ENCODE measurements around the gene NUP210L.
"Not testable (repeated sequence)": the region's sequence is repeated elsewhere in the genome, so short reads cannot be mapped to it uniquely, and the experiment has no call there.

The NUP210L gene

DNA sequence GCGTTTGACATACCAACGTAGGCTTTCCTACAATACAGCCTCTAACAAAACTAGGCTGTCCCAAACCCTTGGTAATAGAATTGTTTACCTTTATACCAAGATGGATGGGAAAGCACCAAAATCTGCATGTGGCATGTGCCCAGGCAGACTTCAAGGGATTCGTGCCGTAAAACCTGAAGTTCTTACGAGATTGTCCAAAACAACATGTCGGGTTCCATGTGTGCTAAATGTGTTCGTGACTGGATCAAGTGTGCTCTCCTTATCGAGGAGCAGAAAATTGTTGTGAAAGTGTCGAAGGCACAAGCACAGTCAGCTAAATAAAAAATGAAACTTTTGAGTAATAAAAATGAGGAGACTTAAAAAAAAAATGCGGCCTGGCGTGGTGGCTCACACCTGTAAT is 159.2 kb downstream of the NUP210L start:
- DNase-seq (ENCODE audit: low read depth in 3 of 3, low spot score in 1 of 3), result no peak

DNA sequence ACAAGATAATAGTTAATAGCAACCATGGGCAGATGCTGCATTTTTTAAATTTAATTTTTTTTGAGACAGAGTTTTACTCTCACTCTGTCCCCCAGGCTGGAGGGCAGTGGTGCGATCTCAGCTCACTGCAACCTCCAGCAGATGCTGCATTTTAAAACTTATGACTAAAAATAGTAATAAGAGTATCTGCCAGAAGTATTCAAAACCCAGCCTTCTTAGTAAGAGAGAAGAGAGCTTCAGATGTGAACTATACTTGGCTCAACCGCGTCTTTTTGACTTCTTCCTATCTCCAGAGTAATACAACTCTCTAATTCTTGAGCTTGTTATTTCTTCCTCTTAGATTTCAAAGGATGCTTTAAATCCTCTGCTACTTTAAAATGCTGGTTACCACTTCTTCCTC is 159.7 kb downstream of the NUP210L start:
- no peak for DNase-seq (ENCODE audit: low read depth in 3 of 3, low spot score in 1 of 3)

DNA sequence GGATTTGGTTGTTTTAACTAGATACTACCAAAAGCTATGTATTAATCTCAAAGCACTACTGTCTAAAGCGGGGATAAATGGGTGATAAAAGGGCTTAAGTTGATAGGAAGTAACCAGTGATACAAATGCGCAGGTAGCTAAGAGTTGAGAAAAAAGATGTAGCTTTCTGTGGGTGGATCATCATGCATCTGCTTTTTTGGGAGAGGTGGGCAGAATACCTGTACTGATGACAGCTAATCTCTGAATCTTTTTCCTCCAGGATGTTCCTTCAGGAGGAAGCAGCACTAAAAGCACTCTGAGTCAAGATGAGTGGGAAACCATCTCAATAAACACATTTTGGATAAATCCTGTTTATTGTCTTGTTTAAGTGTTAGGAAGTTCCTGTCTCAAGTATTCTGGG is 163.1 kb downstream of the NUP210L start:
- DNase-seq (ENCODE audit: low read depth in 3 of 3, low spot score in 1 of 3), result no peak

DNA sequence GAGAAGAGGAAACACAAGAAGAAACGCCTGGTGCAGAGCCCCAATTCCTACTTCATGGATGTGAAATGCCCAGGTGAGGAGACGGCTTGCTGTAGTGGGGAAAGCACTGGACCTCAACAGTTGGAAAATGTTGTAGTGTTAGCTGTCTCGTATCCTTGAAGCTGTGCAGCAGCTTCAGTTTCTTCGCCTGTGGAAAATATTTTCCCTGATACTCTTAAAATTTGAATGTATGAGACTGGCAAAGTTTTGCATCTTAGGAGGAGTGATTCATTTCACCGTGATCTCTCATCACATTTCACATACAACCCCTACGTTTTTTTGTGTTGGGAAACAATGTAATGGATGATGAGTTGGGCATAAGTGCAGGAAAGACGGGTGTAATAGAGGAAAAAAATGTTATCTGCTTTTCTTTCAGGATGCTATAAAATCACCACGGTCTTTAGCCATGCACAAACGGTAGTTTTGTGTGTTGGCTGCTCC is 163.7 kb downstream of the NUP210L start:
- DNase-seq (ENCODE audit: low read depth in 3 of 3, low spot score in 1 of 3), result no peak

DNA sequence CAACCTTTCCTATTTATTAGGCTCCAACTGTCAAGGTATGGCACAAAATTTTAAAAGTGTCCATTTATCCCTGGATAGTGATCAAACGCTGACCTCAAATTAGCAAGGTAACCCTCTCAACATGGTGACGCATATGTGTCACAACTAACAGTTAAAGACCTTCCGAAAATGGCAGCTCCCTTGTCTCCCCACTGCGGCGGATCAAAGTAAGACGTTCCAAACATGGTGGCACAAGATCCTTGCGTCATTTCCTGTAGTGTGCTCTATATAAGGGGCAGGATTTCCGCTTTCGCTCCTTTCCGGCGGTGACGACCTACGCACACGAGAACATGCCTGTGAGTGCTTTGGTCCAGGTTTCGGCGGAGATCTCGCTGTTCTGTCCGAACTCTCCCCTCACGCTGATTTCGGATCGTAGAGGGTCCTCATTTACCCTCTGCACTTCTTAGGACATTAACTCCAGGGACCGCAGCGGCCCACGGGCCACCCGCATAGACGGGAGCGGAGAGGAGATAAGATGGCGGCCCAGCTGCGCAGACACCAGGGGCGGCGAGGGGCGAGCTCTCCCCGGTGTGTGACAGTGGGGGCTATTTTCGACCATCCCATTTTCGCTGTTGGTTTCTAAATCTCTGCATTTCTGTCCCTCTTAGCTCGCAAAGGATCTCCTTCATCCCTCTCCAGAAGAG is 164.3 kb downstream of the NUP210L start, which contains the start of gene RPS27:
RPS27 (plus strand) TSS at position 295 of the 683 bp plus-strand sequence; CDS start at position 330, 35 bp downstream.
- DNase-seq (ENCODE audit: low read depth in 3 of 3, low spot score in 1 of 3), result peak; percentile 63 to 84 (median 78)

DNA sequence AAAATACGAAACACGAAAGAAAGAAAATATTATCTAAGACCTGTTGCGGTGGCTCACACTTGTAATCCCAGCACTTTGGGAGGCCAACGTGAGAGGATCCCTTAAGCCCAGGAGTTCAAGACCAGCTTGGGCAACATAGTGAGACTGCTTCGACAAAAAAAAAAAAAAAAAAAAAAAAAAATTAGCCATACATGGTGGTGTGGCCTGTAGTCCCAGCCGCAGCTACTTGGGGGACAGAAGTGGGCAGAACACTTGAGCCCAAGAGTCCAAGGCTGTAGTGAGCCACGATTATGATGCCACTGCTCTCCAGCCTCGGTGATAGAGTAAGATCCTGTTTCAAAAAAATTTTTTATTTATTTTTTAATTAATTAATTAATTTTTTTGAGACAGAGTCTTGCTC is 167.3 kb downstream of the NUP210L start:
- DNase-seq (ENCODE audit: low read depth in 3 of 3, low spot score in 1 of 3), result no peak

DNA sequence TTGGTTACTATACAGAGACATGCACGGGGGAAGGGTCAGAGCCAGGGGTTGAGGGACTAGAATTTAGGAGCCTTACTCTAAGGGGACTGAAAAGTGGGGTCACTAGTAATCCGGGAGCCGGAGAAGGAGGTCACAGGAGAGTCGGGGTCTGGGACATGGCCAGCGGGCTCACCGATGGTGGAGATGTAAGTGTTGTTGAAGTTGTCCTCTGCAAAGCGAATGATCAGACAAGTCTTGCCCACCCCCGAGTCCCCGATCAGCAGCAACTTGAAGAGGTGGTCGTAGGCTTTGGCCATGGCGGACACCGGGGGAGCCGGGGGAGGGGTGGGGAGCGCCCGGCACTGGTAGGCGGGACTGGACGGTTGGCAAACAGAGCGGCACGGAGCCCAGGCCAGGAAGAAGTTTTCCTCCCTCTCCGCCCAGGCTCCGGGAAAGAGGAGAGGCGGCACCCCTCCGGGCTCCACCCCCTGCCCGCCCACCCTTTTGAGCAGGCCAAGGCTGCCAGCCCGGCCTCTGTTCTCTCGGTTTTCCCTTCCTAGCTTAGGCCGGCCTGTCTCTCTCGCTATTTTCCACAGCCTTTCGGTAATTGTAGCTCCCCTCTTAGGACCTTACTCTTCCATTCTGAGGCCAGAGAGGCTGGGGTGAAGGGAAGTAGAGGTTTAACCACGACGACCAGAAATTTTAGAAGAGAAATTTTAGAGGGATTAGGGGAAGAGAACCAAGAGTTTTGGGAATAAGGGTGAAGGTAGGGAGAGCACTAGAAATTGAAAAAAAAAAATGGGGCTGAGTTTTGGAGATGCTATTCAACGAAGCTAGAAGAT is 168.7 kb downstream of the NUP210L start, which contains the start of gene RAB13:
RAB13 (minus strand) TSS at position 399 of the 821 bp plus-strand sequence; CDS start at position 296, 103 bp downstream.
- DNase-seq (ENCODE audit: low read depth in 3 of 3, low spot score in 1 of 3), result no peak

DNA sequence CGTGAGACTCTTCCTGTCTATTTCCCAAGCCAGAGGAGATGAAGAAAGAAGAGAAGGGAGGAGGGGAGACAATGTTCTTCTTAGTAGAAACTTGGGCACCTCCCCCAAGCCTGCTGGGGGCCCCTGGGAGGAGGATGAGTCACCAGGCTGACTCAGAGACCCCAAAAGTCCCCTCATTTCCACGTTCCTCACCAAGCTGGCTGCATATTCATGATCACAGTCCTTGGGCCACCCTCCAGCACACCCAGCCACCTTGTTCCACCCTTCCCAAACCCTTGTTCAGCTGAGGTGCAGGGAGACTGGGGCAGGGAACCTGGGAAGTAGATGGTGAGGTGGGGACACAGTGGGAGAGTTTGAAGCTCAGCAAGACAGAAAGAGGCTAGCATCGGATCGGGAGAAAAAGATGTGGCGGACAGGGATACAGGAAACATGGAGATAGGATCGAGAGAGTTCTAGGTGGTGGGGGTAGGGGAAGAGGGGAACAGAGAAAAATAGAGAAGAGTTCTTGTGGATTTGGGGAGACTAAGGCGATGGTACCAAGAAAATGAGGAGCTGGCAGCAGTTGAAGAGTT is 169.4 kb downstream of the NUP210L start:
- DNase-seq (ENCODE audit: low read depth in 3 of 3, low spot score in 1 of 3), result peak in 1 of 3 donors; percentile 41

DNA sequence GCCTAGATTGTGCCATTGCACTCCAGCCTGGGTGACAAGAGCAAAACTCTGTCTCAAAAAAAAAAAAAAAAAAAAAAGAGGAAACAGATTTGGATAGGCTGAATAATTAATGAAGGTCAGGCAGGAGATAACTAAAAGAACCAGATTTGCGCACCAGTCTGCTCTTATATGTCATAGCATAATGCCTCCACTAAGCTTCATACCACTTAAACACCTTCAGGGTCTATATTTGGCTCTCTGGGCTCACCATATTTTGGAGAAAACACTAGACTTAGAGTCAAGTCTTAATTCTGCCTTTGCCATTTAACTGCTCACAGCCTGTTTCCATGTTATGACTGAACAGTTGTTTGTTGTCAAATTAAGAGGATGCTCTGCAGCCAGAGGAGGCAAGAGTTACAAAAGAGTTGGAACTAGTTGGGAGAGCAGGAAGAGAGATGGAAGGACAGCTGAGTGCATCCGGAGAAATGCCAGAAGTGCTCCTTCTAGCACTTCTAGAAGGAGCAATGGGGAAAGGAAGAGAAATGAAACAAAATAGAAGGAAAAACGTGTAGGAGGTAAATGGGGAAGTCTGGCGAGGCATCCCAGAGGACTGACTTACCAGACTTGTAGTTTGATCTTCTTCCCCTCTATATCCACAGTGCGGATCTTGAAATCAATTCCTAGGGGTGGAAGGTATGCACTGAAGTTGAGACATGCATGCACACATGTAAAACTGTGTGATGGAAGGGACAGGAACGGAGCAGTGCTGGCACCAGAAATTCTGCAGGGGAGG is 170.6 kb downstream of the NUP210L start:
- DNase-seq (ENCODE audit: low read depth in 3 of 3, low spot score in 1 of 3), result no peak

DNA sequence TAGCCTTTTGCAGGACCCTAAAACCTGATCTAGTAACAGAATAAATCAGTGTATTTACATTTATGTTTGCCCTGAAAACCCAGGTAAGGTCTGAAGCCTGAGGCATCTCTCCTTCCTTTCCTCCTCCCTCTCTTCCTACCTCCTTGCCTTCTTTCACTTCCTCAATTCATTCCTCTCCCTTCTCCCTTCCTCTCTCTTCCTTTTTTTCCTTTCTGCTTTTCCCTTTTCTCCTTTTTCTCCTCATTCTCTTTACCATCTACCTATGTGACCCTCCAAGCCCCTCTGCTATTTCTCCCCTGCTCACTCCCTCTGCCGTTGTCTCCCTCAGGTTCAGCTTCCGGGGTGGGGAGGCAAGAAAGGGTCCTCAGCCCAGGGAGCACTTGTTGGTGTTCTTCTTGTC is 173.1 kb downstream of the NUP210L start:
- not testable (repeated sequence) for DNase-seq (ENCODE audit: low read depth in 3 of 3, low spot score in 1 of 3)

DNA sequence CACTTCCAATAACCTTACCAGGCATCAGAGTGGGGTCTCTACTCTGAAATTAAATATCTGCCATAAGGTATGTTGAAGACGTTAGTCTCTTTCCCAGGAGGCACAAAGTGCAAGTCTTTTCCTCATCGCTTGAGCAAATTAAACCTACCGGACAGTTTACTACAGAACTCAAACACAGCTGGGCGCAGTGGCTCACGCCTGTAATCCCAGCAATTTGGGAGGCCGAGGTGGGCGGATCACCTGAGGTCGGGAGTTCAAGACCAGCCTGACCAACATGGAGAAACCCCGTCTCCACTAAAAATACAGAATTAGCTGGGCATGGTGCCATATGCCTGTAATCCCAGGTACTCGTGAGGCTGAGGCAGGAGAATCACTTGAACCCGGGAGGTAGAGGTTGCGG is 175.8 kb downstream of the NUP210L start:
- DNase-seq (ENCODE audit: low read depth in 3 of 3, low spot score in 1 of 3), result not testable (repeated sequence)

DNA sequence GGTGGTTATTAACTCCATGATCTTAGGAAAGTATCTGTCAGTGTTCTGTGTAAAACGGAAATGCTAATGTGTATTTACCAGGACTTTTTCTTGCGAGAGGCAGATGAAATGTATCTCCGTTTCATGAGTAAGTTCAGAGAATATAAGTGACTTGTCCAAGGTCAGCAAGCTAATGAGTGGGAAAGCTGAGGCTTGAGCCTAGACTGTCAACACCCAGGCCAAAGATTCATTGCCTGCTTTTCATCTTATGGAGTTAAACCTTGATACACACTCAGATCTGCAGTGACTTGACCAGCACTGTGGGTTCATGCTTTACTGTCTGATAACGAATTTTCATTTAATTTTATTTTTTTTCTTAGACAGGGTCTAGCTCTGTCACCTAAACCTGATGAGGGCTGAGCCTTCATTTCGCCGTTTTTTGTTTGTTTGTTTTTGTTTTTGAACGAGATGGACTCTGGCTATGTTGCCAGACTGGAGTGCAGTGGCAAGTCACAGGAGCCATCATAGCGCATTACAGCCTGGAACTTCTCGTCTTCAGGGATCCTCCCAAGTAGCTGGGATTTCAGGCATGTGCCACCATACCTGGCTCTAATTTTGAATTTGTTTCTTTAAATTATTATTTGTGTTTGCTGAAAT is 176.5 kb downstream of the NUP210L start:
- DNase-seq (ENCODE audit: low read depth in 3 of 3, low spot score in 1 of 3), result no peak

DNA sequence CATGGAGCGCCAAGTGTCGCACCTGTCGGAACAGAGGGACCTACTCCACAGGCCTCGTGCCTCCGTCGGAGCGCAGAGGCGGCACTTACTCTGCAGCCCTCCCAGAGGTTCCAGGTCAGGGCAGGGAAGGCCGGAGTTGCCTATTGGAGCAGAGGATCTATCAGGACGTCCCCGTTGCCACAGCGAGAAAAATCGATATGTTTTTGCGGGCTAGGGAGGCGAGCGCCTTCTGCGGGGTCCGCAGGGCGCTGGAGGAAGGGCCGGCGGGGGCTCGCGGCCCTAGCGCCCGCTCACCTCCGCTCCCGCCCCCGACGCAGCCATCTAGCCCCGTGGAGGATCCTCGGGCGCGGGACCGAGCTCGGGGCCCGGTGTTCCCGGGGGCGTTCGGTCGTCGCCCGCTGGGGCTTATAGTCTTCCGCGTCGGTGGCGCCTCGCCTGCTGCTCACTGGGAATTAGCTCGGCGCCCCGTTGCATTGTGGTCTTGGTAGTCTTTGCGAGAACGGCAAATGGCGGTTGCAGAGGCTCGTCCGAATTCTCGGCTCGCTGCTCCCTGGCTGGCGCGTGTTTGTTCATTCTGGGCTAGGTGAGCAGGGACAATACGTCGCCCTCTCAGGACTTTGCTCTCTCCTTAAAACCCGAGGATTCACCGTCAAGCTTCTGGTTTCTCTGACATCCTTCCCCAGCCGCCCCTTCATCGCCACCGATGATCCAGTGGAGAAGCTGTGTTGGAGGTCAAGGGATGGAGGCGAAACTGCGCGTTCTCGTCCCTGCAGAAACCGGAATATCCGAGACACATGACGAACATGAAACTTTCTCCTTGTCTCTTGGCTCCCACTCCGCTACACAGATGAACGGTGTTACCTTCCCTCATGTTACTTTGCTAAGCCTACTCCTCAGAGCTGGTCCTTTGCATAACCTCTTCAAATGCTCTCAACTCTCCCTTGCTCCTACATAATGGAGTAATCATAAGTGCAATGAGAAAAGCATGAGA is 177.3 kb downstream of the NUP210L start, which contains the start of gene JTB:
JTB (minus strand) TSS at position 425 of the 991 bp plus-strand sequence; CDS start at position 3, 422 bp downstream.
- peak; percentile 55 to 70 (median 61) for DNase-seq (ENCODE audit: low read depth in 3 of 3, low spot score in 1 of 3)

DNA sequence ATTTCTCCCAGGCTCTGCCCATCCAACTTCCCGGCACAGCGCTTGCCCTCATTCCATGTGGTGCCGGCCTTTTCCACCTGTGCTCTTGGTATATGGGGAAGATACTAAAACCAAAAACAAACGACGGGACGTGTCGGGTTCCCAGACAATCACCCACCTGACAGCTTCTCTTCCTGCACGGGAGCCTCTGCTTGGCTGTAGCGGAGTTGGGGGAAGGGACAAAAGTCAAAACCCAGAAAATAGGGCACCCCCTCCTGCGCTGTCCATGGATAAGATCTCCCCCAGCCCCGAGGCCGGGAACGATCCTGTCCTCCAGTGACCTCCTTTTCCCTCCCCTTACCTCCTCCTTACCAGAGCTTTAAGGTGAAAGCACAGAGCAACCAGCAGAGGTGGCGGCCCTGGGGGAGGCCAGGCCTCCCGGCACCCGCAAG is 178.0 kb downstream of the NUP210L start:
- DNase-seq (ENCODE audit: low read depth in 3 of 3, low spot score in 1 of 3), result no peak

DNA sequence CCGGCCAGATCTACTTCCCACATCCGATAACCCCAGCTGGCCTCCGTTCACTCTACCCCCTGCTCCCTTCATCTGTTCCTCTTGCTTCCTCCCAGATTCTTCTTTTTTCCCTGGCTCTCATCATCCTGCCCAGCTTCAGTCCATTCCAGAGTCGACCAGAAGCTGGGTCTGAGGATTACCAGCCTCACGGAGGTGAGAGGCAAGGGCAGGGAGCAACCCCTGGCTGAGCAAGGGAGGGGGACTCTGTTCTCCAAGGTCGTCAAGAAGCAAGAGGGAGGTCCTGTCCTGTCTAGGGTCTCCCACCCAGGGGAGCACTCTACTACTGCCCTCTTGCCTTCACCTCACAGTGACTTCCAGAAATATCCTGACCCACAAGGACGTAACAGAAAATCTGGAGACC is 181.3 kb downstream of the NUP210L start:
- no peak for DNase-seq (ENCODE audit: low read depth in 3 of 3, low spot score in 1 of 3)

DNA sequence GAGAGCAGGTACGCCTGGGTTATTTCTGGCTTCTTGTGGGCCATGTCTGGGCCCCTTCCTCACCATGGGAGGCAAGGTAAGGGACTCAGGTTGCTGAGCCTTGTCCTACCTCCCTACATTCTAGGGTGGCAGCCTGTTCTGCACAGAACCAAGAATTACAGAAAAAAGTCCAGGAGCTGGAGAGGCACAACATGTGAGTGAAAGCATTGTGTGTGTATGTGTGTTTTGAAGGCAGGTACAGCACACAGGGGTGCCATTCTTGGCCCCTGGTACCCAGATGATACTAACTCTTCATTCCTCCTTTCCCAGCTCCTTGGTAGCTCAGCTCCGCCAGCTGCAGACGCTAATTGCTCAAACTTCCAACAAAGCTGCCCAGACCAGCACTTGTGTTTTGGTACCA is 181.8 kb downstream of the NUP210L start:
- no peak for DNase-seq (ENCODE audit: low read depth in 3 of 3, low spot score in 1 of 3)

DNA sequence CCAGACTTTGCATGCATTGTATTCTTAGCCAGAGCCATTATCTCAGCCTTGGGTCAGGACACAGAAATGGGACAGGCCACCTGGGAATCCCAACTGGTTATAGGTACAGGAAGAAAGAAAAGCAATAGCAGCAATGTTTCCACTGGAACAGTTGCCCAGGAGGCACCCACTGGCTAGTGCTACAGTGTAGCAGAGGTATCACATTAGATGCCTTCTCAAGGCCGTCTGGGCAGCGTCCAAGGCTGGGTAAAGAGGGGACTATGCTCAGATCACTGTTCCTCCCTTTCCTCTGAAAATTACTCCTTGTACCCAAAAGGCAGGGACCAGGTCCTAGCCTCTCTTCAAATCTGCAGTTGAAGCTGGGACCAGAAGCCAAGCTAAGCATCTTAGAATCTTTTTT is 184.5 kb downstream of the NUP210L start:
- no peak for DNase-seq (ENCODE audit: low read depth in 3 of 3, low spot score in 1 of 3)

DNA sequence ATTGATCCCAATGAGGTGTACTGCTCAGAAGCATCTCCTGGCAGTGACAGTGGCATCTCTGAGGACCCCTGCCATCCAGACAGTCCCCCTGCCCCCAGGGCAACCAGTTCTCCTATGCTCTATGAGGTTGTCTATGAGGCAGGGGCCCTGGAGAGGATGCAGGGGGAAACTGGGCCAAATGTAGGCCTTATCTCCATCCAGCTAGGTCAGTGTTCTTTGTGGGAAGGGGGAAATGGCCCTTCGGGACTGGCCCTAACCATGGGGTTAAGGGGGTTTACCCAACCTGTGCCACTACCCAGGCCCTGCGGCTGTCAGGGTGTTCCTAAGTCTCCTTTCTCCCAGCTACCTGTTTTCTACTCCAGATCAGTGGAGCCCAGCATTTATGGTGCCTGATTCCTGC is 185.9 kb downstream of the NUP210L start:
- no peak for DNase-seq (ENCODE audit: low read depth in 3 of 3, low spot score in 1 of 3)

DNA sequence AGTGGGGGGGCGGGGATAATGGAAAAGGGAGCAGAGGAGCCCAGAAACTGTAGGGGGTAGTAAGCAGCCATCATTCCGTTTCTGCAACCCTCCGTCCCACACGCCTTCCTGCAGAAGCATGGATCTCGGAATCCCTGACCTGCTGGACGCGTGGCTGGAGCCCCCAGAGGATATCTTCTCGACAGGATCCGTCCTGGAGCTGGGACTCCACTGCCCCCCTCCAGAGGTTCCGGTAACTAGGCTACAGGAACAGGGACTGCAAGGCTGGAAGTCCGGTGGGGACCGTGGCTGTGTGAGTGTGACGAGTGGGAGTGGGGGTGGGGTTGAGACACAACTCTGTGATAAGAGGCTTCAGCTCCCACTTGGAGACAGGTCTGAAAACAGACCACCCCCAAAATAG is 186.5 kb downstream of the NUP210L start:
- no peak for DNase-seq (ENCODE audit: low read depth in 3 of 3, low spot score in 1 of 3)
